Ishikawa (cell line): ENCODE data around the gene MRPL14.

Experiments
- CEBPB ChIP-seq: IDR thresholded peaks from 2 replicates; pipeline ENCODE4 v1.6.1; 2012
- CREB1 ChIP-seq: IDR thresholded peaks from 2 replicates; pipeline ENCODE4 v1.6.1; 2012; ENCODE audit warnings: low read depth
- EP300 ChIP-seq: IDR thresholded peaks from 2 replicates; pipeline ENCODE4 v1.6.1; 2012; ENCODE audit warnings: borderline replicate concordance
- FOXM1 ChIP-seq: IDR thresholded peaks from 2 replicates; pipeline ENCODE4 v1.6.1; 2012; ENCODE audit warnings: low read depth, borderline replicate concordance
- NFIC ChIP-seq: IDR thresholded peaks from 2 replicates; pipeline ENCODE4 v1.6.1; 2012
- TAF1 ChIP-seq: IDR thresholded peaks from 2 replicates; pipeline ENCODE4 v1.6.1; 2012; ENCODE audit warnings: low read depth, mild to moderate bottlenecking
- YY1 ChIP-seq: IDR thresholded peaks from 2 replicates; pipeline ENCODE4 v1.6.1; 2012; ENCODE audit warnings: low read depth
- TF ChIP-seq, protein P1 (sequence below): IDR thresholded peaks from 2 replicates; pipeline ENCODE4 v1.6.1; 2012
- TF ChIP-seq, protein P2 (sequence below): IDR thresholded peaks from 2 replicates; pipeline ENCODE4 v1.6.1; 2012
- TF ChIP-seq, protein P3 (sequence below): IDR thresholded peaks from 2 replicates; pipeline ENCODE4 v1.6.1; 2012; ENCODE audit warnings: low read depth, mild to moderate bottlenecking

DNA sequence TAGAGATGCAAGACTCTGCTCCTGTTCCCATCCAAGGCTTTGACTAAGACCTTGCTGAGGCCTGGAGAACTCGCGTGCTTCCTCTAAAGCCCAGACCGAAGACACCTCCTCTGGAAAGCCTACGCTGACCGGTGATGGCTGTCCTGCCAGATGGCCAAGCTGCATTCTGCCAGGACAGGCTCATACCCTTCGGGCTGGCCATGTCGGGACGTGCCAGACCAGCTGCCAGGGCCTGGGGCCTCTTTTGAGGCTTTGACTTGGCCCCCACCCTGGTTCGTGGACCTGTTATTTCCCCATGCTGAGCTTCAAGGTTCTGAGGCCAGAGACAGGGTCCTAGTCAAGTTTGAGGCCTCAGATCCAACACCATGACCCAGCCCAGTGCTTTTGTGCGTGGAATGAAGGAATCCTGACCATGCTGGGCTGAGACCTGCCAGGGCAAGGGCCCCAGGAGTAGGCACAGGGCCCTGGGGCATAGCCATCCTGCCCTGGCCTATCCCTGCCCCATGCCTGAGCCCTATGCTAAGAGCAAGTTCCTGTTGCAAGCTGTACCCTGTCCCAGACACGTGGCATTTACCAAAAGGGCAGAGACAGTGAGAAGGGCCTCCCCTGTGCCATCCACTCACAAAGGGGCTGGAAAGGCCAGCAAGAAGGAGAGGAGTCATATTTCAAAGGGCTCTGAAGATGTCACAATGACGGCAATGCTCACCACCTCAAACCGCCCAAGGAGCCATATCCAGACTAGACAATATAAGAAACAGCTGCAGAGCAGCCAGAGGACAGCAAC lies 42.8 kb downstream of the MRPL14 start:
- TF ChIP-seq, protein P1, sequence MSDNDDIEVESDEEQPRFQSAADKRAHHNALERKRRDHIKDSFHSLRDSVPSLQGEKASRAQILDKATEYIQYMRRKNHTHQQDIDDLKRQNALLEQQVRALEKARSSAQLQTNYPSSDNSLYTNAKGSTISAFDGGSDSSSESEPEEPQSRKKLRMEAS, result 0 out of 2 replicates have a peak, but pooled peaks have one; percentile 21
- TF ChIP-seq, protein P2, sequence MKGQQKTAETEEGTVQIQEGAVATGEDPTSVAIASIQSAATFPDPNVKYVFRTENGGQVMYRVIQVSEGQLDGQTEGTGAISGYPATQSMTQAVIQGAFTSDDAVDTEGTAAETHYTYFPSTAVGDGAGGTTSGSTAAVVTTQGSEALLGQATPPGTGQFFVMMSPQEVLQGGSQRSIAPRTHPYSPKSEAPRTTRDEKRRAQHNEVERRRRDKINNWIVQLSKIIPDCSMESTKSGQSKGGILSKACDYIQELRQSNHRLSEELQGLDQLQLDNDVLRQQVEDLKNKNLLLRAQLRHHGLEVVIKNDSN, result no peak
- TF ChIP-seq TAF1 (no peak), EP300 (no peak), CREB1 (no peak), CEBPB (no peak), NFIC (no peak), FOXM1 (no peak), YY1 (no peak)
- TF ChIP-seq, protein P3, sequence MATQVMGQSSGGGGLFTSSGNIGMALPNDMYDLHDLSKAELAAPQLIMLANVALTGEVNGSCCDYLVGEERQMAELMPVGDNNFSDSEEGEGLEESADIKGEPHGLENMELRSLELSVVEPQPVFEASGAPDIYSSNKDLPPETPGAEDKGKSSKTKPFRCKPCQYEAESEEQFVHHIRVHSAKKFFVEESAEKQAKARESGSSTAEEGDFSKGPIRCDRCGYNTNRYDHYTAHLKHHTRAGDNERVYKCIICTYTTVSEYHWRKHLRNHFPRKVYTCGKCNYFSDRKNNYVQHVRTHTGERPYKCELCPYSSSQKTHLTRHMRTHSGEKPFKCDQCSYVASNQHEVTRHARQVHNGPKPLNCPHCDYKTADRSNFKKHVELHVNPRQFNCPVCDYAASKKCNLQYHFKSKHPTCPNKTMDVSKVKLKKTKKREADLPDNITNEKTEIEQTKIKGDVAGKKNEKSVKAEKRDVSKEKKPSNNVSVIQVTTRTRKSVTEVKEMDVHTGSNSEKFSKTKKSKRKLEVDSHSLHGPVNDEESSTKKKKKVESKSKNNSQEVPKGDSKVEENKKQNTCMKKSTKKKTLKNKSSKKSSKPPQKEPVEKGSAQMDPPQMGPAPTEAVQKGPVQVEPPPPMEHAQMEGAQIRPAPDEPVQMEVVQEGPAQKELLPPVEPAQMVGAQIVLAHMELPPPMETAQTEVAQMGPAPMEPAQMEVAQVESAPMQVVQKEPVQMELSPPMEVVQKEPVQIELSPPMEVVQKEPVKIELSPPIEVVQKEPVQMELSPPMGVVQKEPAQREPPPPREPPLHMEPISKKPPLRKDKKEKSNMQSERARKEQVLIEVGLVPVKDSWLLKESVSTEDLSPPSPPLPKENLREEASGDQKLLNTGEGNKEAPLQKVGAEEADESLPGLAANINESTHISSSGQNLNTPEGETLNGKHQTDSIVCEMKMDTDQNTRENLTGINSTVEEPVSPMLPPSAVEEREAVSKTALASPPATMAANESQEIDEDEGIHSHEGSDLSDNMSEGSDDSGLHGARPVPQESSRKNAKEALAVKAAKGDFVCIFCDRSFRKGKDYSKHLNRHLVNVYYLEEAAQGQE, result no peak
